PFSK-1 (cell line): ENCODE results near the gene PIH1D1.

Experiments
- FOXP2 ChIP-seq: optimal IDR thresholded peaks from 2 replicates; pipeline ENCODE3; 2011; ENCODE audit warnings: borderline replicate concordance, control low read depth, inconsistent platforms; ENCODE audit not compliant: insufficient read depth; ENCODE audit errors: extremely low read length, extremely low read depth
- POLR2AphosphoS5 ChIP-seq: IDR thresholded peaks from 2 replicates; pipeline ENCODE4 v1.6.1; 2012; ENCODE audit warnings: low read depth, mild to moderate bottlenecking, control low read depth, low read length, moderate library complexity
- REST ChIP-seq, 2 experiments: IDR thresholded peaks; 2 replicates each; pipeline versions ENCODE4 v1.6.1 to v1.8.0; 2011 to 2012; ENCODE audit warnings: low read depth in 2 of 2, low read length in 2 of 2, control low read depth in 1 of 2, inconsistent platforms in 1 of 2, mild to moderate bottlenecking in 1 of 2, moderate library complexity in 1 of 2; ENCODE audit not compliant: insufficient read depth in 1 of 2
- SIN3A ChIP-seq: IDR thresholded peaks from 2 replicates; pipeline ENCODE4 v1.6.1; 2012; ENCODE audit warnings: mild to moderate bottlenecking, low read length, moderate library complexity, borderline replicate concordance; ENCODE audit not compliant: insufficient read depth
- TAF1 ChIP-seq: IDR thresholded peaks from 2 replicates; pipeline ENCODE4 v1.6.1; 2012; ENCODE audit warnings: low read length, control low read depth, borderline replicate concordance; ENCODE audit not compliant: insufficient read depth

PIH1D1 gene

GRCh38 chr19:49407482-49408015, 44.1 kb downstream of the PIH1D1 start:
- no peak for TF ChIP-seq TAF1
- no peak for TF ChIP-seq REST (IDR thresholded peaks at IDR 0.05; ENCODE audit: insufficient read depth in 1 of 2, low read depth in 2 of 2, low read length in 2 of 2)
- TF ChIP-seq SIN3A, result no peak
- TF ChIP-seq FOXP2, result no peak
- no peak for TF ChIP-seq POLR2AphosphoS5

DNA sequence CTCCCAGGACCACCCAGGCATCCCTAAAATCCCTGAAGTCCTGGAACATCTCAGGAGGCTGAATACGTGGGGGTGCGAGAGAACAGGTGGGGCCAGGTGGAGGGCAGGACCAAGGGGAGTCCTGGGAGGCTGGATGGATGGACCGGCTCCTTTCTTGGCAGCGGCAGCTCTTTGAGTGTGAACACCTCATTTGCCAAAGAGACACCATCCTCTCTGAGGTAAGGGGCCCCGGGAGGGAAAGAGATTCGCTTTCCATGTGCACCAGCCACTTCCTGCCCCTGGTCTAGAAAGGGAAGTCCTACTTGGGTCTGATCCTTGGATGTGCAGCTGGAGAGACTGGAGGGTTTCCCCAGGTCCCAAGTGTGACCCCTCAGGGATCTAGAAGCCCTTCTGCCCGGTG, 44.5 kb downstream of the PIH1D1 start:
- TF ChIP-seq TAF1 (no peak), POLR2AphosphoS5 (no peak), SIN3A (no peak), FOXP2 (no peak), REST (IDR thresholded peaks at IDR 0.05; ENCODE audit: insufficient read depth in 1 of 2, low read depth in 2 of 2, low read length in 2 of 2) (no peak)

DNA sequence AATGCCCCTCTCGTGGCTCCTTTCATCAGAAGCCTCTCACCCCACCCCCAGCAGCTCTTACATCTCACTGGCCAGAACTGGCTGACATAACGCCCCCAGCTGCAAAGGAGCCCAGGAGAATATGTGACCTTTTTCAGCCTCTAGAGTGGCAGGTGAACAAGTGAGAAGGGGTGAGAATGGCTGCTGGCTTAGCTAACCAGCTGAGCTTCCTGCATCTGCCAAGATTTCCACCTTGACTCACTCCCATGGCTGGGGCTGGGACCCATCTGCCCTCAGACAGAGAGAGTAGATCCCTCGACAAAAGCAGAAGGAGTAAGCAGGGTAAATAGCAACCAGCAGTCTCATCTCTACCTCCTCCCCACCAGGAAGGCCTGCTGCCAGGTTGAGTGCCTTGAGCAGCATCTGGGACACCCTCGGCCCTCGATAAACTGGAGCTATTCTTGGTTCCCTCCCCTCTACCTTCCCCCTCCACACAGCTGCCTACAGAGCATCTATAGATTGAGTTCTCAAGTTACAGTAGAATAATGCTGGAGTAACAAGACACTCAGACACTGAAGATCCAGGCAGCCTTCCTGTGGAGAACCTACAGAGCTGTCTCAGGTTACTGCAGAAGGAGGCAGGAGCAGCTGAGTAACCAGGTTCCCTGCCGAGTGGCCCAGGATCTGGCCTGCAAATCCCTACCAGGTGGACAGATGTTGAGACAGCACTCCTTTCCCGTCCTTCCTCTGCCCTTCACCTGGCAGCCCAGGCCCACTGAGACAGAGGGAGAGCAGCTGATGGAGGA, 48.0 kb downstream of the PIH1D1 start:
- TF ChIP-seq TAF1, result no peak

DNA sequence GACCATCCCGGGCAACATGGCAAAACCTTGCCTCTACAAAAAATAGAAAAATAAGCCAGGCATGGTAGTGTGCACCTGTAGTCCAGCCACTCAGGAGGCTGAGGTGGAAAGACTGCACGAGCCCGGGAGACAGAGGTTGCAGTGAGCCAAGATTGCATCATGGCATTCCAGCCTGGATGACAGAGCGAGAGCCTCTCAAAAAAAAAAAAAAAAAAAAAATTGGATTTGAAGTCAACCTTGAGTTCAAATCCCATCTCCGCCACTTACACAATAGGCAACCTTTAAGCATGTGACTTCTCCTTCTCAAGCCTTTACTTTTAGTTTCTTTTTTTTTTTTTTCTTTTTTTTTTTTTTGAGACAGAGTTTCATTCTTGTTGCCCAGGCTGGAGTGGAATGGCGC, 51.6 kb downstream of the PIH1D1 start:
- TF ChIP-seq TAF1, result no peak
- no peak for TF ChIP-seq SIN3A
- TF ChIP-seq FOXP2, result no peak
- no peak for TF ChIP-seq REST (IDR thresholded peaks at IDR 0.05; ENCODE audit: insufficient read depth in 1 of 2, low read depth in 2 of 2, low read length in 2 of 2)
- no peak for TF ChIP-seq POLR2AphosphoS5

DNA sequence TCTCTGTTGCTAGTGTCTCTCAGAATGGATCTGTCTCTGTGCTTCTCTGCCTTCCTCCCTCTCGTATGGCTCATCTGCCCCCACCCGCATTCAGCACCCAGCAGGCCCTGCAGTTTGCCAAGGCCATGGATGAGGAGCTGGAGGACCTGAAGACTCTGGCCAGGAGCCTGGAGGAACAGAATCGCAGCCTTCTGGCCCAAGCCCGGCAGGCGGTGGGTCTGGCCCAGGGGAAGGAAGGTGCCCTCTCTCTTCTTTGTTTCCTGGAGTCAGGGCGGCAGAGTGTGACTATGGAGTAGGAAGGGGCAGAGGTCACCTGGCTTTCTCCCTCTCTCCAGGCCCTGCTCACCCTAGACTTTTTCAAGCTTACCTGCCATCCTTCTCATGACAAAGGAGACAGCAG, 52.7 kb downstream of the PIH1D1 start:
- TF ChIP-seq POLR2AphosphoS5 (no peak), FOXP2 (no peak), TAF1 (no peak), REST (IDR thresholded peaks at IDR 0.05; ENCODE audit: insufficient read depth in 1 of 2, low read depth in 2 of 2, low read length in 2 of 2) (no peak), SIN3A (no peak)
